IMR-90 (cell line): ENCODE results near the gene GGACT. TPM values are rescaled to one million over a fixed set of nuclear protein-coding genes. Genes with fewer than 3 reads are reported as not detected.

ENCODE experiments used
- ATAC-seq: fragments of 200-7000 bp; cut with Tn5 transposase; 2 replicates; pipeline ENCODE4 v1.9.1; 2020; ENCODE audit warnings: low read depth, mild to moderate bottlenecking, moderate library complexity
- BruUV-seq: library from RNA; stranded (reverse); fragments of 400-500 nt; replicated peaks from 2 replicates; lab custom pipeline; 2021; lab: Mats Ljungman, UMichigan
- CTCF ChIA-PET: fragments of 300-600 bp; formaldehyde crosslinking; extraction: SDS; loops from one replicate; lab custom pipeline; 2021; ENCODE audit warnings: antibody characterized with exemption; lab: Yijun Ruan, JAX
- POLR2A ChIA-PET: fragments of 300-600 bp; sonication (Branson Sonifier 250); formaldehyde crosslinking; loops from one replicate; lab custom pipeline; 2022; ENCODE audit warnings: antibody characterized with exemption; ENCODE audit not compliant: unreplicated experiment; lab: Charles Lee
- DNase-seq: peaks from one replicate; pipeline ENCODE4 v3.0.0; 2013
- H2AFZ ChIP-seq: replicated peaks from 2 replicates; pipeline ENCODE3; 2013; ENCODE audit warnings: low read length, mild to moderate bottlenecking; ENCODE audit not compliant: poor library complexity
- H2AK5ac ChIP-seq: 2 replicates; pipeline ENCODE4 v1.6.1; 2013; ENCODE audit warnings: low read depth, low read length, inconsistent platforms
- H2AK9ac ChIP-seq: replicated peaks from 2 replicates; pipeline ENCODE3; 2013; ENCODE audit warnings: mild to moderate bottlenecking, low read depth, low read length, moderate library complexity; ENCODE audit not compliant: poor library complexity
- H2BK120ac ChIP-seq: 2 replicates; pipeline ENCODE4 v1.6.1; 2013; ENCODE audit warnings: low read depth, low read length, inconsistent platforms
- H2BK15ac ChIP-seq: 3 replicates; pipeline ENCODE4 v1.6.1; 2013; ENCODE audit warnings: low read depth, low read length, inconsistent platforms
- H2BK20ac ChIP-seq: 2 replicates; pipeline ENCODE4 v1.6.1; 2013; ENCODE audit warnings: low read depth, mild to moderate bottlenecking, inconsistent platforms, low read length, moderate library complexity
- H2BK5ac ChIP-seq: 2 replicates; pipeline ENCODE4 v1.6.1; 2013; ENCODE audit warnings: mild to moderate bottlenecking, low read depth, low read length, inconsistent platforms; ENCODE audit not compliant: poor library complexity, severe bottlenecking
- H3K14ac ChIP-seq: replicated peaks from 2 replicates; pipeline ENCODE4 v1.6.1; 2013; ENCODE audit warnings: low read depth, low read length, inconsistent platforms
- H3K18ac ChIP-seq: 2 replicates; pipeline ENCODE4 v1.6.1; 2013; ENCODE audit warnings: low read depth, low read length, control low read depth
- H3K23ac ChIP-seq: 2 replicates; pipeline ENCODE4 v1.6.1; 2013; ENCODE audit warnings: low read depth, low read length, inconsistent platforms
- H3K27ac ChIP-seq: 2 replicates; pipeline ENCODE4 v1.5.1; 2013; ENCODE audit warnings: mild to moderate bottlenecking, control low read depth, low read length; ENCODE audit not compliant: insufficient read depth
- H3K27me3 ChIP-seq: 2 replicates; pipeline ENCODE4 v1.6.1; 2013; ENCODE audit warnings: low read length; ENCODE audit not compliant: control insufficient read depth, insufficient read depth
- H3K36me3 ChIP-seq: 2 replicates; pipeline ENCODE4 v1.6.1; 2013; ENCODE audit warnings: low read length, mixed read lengths; ENCODE audit not compliant: control insufficient read depth, insufficient read depth
- H3K4ac ChIP-seq: 2 replicates; pipeline ENCODE4 v1.6.1; 2013; ENCODE audit warnings: low read depth, low read length, inconsistent platforms
- H3K4me1 ChIP-seq: 2 replicates; pipeline ENCODE4 v1.6.1; 2013; ENCODE audit warnings: low read length, mixed read lengths; ENCODE audit not compliant: control insufficient read depth, insufficient read depth
- H3K4me2 ChIP-seq: 2 replicates; pipeline ENCODE4 v1.6.1; 2013; ENCODE audit warnings: low read depth, mild to moderate bottlenecking, control low read depth, low read length, moderate library complexity
- H3K4me3 ChIP-seq: 2 replicates; pipeline ENCODE4 v1.5.1; 2013; ENCODE audit warnings: low read depth, mild to moderate bottlenecking, control low read depth, low read length, moderate library complexity; ENCODE audit not compliant: insufficient read depth
- H3K56ac ChIP-seq: 2 replicates; pipeline ENCODE4 v1.6.1; 2013; ENCODE audit warnings: low read length, inconsistent platforms; ENCODE audit not compliant: insufficient read depth; ENCODE audit errors: extremely low read depth
- H3K79me1 ChIP-seq, 2 experiments: 2 replicates each; pipeline ENCODE4 v1.6.1; 2013; ENCODE audit warnings: low read length in 2 of 2, inconsistent platforms in 1 of 2, low read depth in 1 of 2
- H3K9ac ChIP-seq: 2 replicates; pipeline ENCODE4 v1.6.1; 2013; ENCODE audit warnings: low read depth, low read length, control low read depth
- H3K9me1 ChIP-seq: 2 replicates; pipeline ENCODE4 v1.6.1; 2013; ENCODE audit warnings: low read length, inconsistent platforms; ENCODE audit not compliant: insufficient read depth
- H3K9me3 ChIP-seq: 2 replicates; pipeline ENCODE4 v1.6.1; 2013; ENCODE audit warnings: low read length; ENCODE audit not compliant: control insufficient read depth, insufficient read depth
- H4K20me1 ChIP-seq: 2 replicates; pipeline ENCODE4 v1.6.1; 2013; ENCODE audit warnings: low read length, inconsistent platforms; ENCODE audit not compliant: insufficient read depth
- H4K5ac ChIP-seq: 2 replicates; pipeline ENCODE4 v1.6.1; 2013; ENCODE audit warnings: mild to moderate bottlenecking, low read depth, low read length, control low read depth
- H4K8ac ChIP-seq, 2 experiments: 2 replicates each; pipeline ENCODE4 v1.6.1; 2013; ENCODE audit warnings: low read depth in 2 of 2, low read length in 2 of 2, control low read depth in 1 of 2, inconsistent platforms in 1 of 2
- H4K91ac ChIP-seq: 2 replicates; pipeline ENCODE4 v1.6.1; 2013; ENCODE audit warnings: low read depth, low read length, inconsistent platforms; ENCODE audit not compliant: insufficient read depth
- CEBPB ChIP-seq: IDR thresholded peaks from 2 replicates; pipeline ENCODE4 v1.6.1; 2012; ENCODE audit warnings: low read depth, low read length, improper control_type of control experiment
- RAD21 ChIP-seq: IDR thresholded peaks from 2 replicates; pipeline ENCODE4 v1.6.1; 2012; ENCODE audit warnings: low read length, improper control_type of control experiment
- WGBS, 2 experiments: methylation state at CpG; one replicate each; pipeline versions ENCODE4 v1.1.5 to v1.1.7; 2013; ENCODE audit warnings: missing lambda C conversion rate in 2 of 2; ENCODE audit not compliant: insufficient read length in 1 of 2; ENCODE audit errors: extremely low coverage in 2 of 2; 5-methylcytosine and 5-hydroxymethylcytosine counted together
- dilution Hi-C: fragments of 300-500 bp; cut with HindIII; formaldehyde crosslinking; loops from one replicate; pipeline ENCODE4 v1.14.3; 2018; ENCODE audit warnings: low sequenced_read_pairs; ENCODE audit not compliant: unreplicated experiment
- in situ Hi-C: fragments of 300-500 bp; cut with MboI; formaldehyde crosslinking; loops from 3 replicates; pipeline ENCODE4 v1.14.3; 2019; ENCODE audit warnings: low sequenced_read_pairs, inconsistent platforms, mixed read lengths
- intact Hi-C: fragments of 100-400 bp; cut with micrococcal nuclease; formaldehyde crosslinking; loops from 2 replicates; pipeline ENCODE4 v1.10.0; 2022
- polyA plus RNA-seq, 3 experiments: library from polyadenylated mRNA; depleted of rRNA; stranded (reverse); fragments of >200 nt; gene quantifications; 2 replicates each; pipeline ENCODE4 v1.2.3, GENCODE V29; 2012; ENCODE audit warnings: low replicate concordance in 1 of 3
- total RNA-seq: library from RNA; depleted of rRNA; stranded (reverse); fragments of >200 nt; gene quantifications from 2 replicates; pipeline ENCODE4 v1.2.3, GENCODE V29; 2012

The GGACT gene
- total and polyA plus RNA-seq, 2 of the 4 experiments (the other 2 are of a cell fraction): 2.0 to 2.6 TPM

- Histone ChIP-seq H3K56ac (no peak overlapping the region), H2BK5ac (no peak overlapping the region), H4K20me1 (no peaks in the 10 kb centered on the region), H3K9me3 (no peaks in the 10 kb centered on the region), H4K91ac (no peak overlapping the region), H3K9ac (no peak overlapping the region), H3K79me1 (no peaks in the 10 kb centered on the region), H3K4me1 (peaks cover 4% of the 10 kb centered on the region), H3K36me3 (no peaks in the 10 kb centered on the region), H2BK20ac (no peak overlapping the region), H3K4me2 (no peak overlapping the region), H2BK15ac (no peak overlapping the region), H3K18ac (no peak overlapping the region), H4K5ac (no peak overlapping the region), H3K4ac (no peak overlapping the region), H3K9me1 (peaks cover 3% of the 10 kb centered on the region; the same call in 1 of the 2 replicates), H3K27ac (no peak overlapping the region), H2BK120ac (no peak overlapping the region), H3K14ac (no peak overlapping the region), H2AFZ (no peak overlapping the region), H3K27me3 (no peaks in the 10 kb centered on the region), H3K4me3 (no peak overlapping the region), H4K8ac (no peak overlapping the region), H3K23ac (no peak overlapping the region), H2AK5ac (no peak overlapping the region), H2AK9ac (no peak overlapping the region)
- BruUV-seq: no TSS peak
- TF ChIP-seq RAD21 (no peak), CEBPB (no peak)
- CTCF ChIA-PET: no interaction called here
- no CpG with 5 or more reads among the region's 9 CpGs for whole genome bisulfite sequencing, 2 experiments
- dilution Hi-C loops (no loop called here), intact Hi-C loops (no loop called here), in situ Hi-C loops (loop anchor here (10.0 kb wide), 1 partner anchor 262 kb away; no protein-coding TSS in a partner anchor)
- ATAC-seq (no peak), DNase-seq (no peak)
- POLR2A ChIA-PET: no interaction called here
Observed at GRCh38 chr13:100506600-100507422, 81.8 kb downstream of the GGACT start.
